ENCODE results near the gene SNAPC3. TPM values are rescaled to one million over a fixed set of nuclear protein-coding genes. Genes with fewer than 3 reads are reported as not detected.

Gene SNAPC3
- polyA plus RNA-seq, 3 donors, result 39.1 to 52.1 (median 45.2) TPM

DNA sequence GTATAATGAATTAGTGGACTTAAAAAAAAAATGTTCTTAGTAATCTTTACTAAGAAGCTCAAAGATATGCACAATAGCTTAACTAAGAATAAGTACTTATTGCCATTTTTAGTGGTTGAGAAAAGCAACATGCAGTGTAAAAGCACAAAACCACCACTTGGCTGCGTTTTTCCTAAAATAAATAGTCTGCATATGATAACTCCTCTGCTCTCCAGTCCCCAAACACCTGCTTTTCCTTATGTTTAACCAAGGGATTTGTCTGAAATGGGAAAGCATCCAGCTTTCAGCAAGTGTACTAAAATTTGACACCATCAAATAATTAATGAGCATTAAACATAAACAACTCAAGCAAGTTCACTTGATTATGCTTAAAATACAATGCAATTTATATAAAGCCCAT is 46.7 kb downstream of the SNAPC3 start:
- DNase-seq (ENCODE audit: extremely low read depth in 1 of 11, low read depth in 9 of 11, low spot score in 4 of 11), result no peak

DNA sequence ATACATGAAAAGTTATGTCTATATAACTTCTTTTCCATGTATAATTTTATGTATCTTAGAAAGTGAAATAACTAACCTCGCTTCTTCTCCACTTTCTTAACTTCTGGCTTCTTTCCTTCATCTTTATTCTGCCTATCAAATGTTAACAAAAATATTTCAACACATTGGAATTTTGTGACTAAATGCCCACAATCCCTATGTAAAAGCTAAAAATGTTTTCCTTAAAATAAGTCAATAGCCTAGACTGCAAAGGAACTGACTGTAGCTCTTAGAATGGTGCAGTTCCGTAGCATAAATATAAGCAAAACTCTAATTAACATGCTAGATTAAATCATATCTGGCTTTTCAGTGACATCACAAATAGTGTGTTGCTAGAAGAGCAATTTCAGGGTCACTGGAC is 47.2 kb downstream of the SNAPC3 start:
- no peak for DNase-seq (ENCODE audit: extremely low read depth in 1 of 11, low read depth in 9 of 11, low spot score in 4 of 11)

DNA sequence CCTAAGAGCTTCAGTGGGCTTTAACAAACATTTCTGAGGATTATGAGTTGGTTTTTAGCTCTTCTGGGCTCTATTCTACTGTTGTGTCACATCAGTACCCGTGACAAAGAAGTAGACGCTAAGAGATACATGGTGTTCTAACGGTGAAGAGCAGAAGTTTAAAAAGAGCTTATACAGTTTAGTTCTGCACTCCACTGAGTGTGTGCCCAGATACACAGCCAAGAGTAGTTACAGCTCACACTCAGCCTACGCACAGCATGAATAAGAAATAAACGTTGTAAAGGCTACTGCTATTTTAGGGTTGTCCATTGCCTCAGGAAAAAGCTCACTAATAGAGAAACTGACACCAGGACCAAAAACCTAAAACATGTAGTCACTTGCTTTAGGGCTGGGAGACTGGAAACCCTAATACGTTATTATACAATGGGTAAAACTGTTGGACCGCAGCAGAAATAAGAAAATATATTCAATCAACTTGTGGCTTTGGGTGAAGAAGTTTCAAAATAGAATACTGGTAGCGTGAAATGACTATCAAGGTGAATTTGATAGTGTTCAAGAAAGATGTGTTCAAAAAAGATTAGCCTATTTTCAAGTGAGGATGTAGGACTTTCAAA is 53.4 kb downstream of the SNAPC3 start:
- DNase-seq (ENCODE audit: extremely low read depth in 1 of 11, low read depth in 9 of 11, low spot score in 4 of 11), result no peak

DNA sequence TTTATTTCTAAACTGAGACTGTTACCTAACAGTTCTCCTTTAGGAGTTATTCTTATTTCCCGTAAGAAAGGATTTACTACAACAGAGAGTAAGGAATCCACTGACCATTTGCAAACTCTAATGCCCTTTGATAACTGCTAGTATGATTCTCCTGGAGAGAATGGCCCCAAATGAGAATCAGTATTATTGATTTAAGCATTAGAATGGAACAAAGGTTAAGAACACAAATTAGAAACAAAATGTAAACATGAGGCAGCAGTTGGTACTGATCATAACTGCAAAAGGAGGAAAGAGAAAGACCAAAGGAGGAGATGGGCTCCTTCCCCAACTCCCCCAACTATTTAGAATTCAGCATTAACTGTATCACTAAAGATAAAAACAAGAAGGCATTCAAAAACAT is 57.4 kb downstream of the SNAPC3 start:
- no peak for DNase-seq (ENCODE audit: extremely low read depth in 1 of 11, low read depth in 9 of 11, low spot score in 4 of 11)

DNA sequence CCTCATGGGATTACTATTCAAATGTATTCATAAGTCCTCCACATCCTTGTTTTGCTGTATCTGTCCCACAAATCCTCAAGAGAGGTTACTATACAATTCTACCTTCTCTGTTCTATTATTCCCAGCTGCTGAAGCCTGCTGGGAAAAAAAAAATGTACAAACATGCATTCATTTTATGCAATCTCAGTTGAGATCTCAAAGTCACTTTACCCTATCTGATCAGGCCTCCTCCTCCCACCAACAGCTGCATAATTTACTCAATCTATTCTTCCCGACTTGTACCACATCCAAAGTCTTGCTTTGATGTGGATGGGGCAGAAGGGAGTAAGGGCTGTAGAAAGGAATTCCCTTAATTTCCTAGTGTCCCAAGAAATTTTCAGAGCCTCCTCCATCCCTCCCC is 59.5 kb downstream of the SNAPC3 start:
- no peak for DNase-seq (ENCODE audit: extremely low read depth in 1 of 11, low read depth in 9 of 11, low spot score in 4 of 11)

DNA sequence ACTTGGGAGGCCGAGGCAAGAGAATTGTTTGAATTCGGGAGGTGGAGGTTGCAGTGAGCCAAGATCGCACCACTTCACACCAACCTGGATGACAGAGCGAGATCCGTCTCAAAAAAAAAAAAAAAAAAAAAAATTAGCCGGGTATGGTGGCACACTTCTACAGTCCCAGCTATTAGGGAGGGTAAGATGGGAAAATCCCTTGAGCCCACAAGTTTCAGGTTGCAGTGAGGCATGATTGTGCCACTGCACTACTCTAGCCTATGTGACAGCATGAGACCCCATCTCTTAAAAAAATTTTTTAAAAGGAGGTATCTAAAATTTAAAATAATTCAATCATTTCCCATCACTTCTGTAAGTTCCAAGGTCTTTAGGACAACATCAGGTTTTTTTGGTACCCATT is 62.1 kb downstream of the SNAPC3 start:
- no peak for DNase-seq (ENCODE audit: extremely low read depth in 1 of 11, low read depth in 9 of 11, low spot score in 4 of 11)

DNA sequence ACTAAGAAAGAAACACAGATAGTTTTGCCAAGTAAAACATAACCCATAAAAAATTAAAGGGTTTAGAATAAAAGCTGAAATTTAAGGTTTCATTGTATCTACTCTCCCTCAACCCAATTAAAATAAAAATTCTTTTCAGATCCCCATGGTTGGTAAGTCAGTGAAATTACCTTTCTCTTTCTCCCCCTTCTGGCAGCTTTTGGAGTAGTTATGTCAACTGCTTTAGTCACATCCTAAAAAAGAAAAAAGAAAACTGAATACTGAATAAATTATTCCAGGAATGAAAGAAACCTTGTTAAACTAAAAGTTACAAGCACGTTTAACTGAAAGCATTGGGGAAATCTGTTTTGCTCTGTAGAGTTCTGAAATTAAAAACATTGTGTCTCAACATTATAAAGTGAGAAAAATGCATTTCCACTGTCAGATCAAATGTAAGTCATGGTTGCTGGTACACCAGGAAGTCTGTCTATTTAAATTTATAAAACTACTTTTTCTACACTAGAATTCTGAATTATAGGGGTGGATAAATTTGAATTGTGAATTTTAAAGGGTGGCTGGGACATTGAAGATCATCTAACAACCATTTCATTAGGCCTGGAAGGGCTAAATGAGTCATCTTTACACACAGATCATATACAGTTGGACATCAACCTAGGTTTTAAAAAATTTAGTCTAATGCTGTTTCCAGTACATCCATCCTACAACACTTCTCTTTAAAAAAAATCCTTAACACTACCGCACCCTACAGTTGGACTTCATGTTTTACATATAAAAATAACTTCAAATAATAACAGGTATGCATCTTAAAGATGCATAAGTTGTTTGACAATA is 63.4 kb downstream of the SNAPC3 start:
- peak in 3 of 11 donors; percentile 8 to 22 (median 9) for DNase-seq (ENCODE audit: extremely low read depth in 1 of 11, low read depth in 9 of 11, low spot score in 4 of 11)

DNA sequence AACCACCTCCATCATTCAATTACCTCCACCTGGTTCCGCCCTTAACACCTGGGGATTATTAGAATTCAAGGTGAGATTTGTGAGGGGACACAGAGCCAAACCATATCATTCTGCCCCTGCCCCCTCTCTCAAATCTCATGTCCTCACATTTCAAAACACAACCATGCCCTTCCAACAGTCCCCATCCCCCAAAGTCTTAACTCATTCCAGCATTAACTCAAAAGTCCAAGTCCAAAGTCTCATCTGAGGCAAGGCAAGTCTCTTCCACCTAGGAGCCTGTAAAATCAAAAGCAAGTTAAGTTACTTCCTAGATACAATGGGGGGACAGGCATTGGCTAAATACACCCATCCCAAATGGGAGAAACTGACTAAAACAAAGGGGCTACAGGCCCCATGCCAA is 69.3 kb downstream of the SNAPC3 start:
- no peak for DNase-seq (ENCODE audit: extremely low read depth in 1 of 11, low read depth in 9 of 11, low spot score in 4 of 11)

DNA sequence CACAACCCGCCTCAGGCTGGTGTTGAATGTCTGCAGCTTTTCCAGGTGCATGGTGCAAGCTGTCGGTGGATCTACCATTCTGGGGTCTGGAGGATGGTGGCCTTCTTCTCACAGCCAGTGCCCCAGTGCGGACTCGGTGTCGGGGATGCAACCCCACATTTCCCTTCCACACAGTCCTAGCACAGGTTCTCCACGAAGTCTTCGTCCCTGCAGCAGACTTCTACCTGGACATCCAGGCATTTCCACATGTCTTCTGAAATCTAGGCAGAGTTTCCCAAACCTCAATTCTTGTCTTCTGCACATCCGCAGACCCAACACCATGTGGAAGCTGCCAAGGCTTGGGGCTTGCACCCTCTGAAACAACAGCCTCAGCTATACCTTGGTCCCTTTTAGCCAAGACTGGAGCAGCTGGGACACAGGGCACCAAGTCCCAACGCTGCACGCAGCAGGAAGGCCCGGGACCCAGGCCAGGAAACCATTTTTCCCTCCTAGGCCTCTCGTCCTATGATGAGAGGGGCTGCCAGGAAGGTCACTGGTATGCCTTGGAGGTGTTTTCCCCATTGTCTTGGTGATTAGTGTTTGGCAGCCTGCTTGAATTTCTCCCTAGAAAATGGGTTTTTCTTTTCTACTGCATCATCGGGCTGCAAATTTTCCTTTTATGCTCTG is 69.9 kb downstream of the SNAPC3 start:
- DNase-seq (ENCODE audit: extremely low read depth in 1 of 11, low read depth in 9 of 11, low spot score in 4 of 11), result no peak

DNA sequence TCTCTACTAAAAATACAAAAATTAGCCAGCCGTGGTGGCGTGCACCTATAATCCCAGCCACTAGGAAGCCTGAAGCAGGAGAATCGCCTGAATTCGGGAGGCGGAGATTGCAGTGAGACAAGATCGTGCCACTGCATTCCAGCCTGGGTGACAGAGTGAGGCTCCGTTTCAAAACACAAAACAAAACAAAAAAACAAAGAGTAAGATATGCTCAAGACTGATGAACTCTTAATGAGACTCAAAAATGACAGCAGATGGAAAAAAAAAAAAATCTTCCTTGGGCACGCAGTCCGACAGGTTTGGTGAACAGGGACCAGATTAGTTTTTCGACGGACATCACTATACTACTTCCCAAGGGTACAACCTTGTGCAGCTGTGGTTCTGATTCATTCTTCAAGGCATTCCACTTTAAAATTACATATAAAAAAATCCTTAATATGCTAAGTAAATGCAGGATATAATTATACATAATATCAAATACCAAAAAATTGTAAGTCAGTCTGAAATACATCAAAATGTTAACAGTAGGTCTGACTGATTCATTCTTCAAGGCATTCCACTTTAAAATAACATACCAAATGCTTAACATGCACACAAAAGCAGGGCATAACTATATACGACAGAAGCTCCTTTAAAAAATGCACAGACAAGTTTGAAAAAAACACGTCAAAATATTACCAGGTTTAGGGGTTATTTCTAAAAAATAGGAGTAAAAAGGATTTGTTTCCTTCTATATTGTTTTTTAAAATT is 75.7 kb downstream of the SNAPC3 start:
- DNase-seq (ENCODE audit: extremely low read depth in 1 of 11, low read depth in 9 of 11, low spot score in 4 of 11), result no peak

DNA sequence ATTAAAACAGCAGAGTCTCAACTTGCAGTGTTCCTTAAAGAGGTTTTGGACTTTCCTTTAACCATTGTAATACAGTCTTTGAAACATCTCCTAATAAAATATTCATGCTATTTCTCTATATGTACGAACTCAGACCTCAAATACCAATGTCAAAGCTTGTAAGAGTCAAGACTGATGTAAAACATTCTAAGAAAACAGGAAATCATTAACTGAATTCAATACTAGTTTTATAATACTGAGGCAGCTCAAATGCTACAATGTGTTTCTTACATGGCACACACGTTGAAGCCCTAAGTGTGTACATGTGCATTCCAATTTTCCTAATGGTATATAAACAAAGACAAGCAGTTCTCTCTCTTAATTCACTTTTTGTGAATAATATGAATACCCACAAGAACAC is 76.5 kb downstream of the SNAPC3 start:
- DNase-seq (ENCODE audit: extremely low read depth in 1 of 11, low read depth in 9 of 11, low spot score in 4 of 11), result no peak

DNA sequence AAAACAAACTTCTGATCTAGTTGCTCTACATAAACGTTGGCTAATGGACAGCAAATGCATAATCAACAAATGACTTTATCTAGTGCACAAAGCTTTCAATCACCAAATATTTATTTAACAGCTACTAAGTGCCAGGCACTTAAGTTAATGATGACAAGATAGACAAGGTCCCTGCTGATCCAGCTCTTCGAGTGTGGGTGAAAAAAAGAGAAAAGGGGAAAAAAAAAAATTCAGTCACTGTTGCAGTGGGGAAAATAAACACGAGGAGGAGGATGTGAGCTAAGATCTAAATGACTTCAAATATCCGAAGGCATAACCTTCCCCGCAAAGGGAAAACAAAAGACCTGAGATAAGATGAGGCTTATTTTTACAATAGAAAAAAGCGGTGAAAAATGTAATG is 78.5 kb downstream of the SNAPC3 start:
- DNase-seq (ENCODE audit: extremely low read depth in 1 of 11, low read depth in 9 of 11, low spot score in 4 of 11), result no peak

DNA sequence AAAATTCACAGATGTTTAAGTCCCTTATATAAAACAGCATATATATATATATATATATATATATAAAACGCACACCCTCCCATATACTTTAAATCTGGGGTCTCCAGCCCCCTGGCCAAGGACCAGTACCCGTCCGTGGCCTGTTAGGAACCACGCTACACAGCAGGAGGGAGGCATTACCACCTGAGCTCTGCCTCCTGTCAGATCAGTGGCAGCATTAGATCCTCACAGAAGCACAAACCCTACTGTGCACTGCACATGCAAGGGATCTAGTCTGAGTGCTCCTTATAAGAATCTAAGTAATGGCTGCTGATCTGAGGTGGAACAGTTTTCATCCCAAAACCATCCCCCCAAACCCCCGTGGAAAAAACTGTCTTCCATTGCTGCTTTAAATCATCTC is 79.1 kb downstream of the SNAPC3 start:
- DNase-seq (ENCODE audit: extremely low read depth in 1 of 11, low read depth in 9 of 11, low spot score in 4 of 11), result no peak

DNA sequence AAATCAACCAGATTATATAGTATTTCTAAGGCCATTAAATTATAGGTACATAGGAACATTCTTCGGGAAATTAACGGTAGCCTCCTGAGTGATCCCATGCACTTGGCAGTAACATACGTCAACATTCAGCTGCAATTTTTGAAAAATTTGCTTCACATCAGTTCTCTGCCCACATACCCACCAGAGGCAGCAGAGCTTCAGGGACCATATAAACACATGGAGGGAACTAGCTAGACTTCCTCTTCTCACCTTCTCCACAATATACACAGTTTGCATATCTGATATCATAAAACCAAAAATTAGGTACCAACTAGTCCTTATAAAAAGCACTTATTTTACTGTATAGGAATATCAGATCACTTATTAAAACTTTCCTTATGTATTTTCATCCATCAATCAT is 83.2 kb downstream of the SNAPC3 start:
- DNase-seq (ENCODE audit: extremely low read depth in 1 of 11, low read depth in 9 of 11, low spot score in 4 of 11), result no peak

DNA sequence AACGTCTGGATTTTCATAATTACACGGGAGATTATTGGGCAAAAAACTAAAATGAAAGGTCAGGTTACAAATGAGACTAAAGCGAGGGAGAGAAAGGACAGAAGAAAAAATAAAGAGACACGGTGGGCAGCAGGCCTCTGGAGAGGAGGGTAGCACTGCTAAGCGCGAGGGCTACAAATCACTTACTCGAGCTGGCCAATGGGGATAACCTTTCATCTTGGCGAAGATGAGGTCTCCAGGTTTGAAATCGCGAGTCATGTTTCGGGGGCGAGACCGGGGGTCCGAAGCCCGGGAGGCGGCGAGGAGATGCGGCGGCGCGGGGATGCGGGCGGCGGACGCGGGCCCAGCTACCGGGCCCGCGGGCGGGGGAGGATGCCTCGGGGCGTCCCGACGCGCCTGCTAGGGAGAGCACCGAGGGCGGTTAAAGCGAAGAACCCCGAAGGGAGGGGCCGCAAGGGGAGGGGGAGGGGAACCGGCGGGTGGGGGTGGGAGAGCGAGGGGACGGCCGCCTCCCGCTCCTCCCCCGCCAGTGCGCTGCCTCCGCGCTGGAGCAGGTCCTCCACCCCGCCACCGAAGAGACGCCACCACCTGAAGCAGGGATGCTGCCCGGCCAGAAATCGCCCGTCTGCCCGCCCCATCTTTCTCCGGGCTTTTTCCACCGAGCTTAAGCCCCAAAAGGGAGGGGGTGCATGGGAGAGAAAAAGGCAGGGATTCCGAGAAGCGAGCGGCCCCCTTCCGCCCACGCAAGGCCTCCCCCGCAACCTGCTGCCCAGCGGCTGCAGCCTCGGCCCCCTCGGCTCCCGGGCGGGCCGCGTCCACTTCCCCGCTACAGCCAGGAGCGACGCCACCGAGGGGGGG is 87.5 kb downstream of the SNAPC3 start:
- peak in 8 of 11 donors; percentile 14 to 42 (median 26) for DNase-seq (ENCODE audit: extremely low read depth in 1 of 11, low read depth in 9 of 11, low spot score in 4 of 11)

DNA sequence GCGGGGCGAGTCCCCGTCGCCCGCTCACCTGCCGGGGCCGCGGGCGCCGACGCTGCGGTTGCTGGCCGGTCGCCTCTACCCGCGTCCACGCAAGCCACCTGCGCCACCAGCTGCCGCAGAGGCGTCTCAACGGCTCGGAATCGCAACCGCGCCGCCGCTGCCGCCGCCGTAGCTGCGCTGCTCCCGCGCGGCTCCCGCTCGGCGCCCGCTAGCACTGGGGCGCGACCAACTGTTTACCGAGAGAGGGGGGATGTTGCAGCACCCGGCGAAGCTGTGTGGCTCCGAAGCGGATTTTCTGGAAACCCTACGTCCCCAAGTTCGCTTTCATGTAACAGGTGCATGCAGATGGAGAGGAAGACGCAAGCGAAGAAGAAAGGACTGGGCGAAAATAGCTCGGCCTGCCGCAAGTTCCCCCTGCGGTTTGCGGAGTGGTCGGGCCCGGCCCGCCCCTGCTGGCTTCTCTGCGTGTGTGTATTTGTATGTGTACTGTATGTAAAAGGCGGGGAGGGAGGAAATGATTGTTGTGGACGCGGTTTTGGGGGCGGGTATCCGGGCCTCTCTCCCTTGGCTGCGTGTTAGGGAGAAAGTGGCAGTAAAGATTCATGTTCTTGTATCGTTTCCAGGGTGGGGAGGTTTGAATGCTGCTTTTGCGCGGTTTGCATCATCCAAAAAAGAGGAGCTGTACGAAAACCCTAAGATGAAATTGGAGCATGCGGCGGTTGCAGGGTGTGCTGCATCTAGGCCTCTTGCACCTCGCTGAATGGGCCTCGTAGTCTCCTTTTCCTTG is 88.3 kb downstream of the SNAPC3 start, which contains the start of gene PSIP1:
PSIP1 (minus strand) TSS at position 182 of the 787 bp plus-strand sequence. CDS start 782 bp downstream, outside the sequence.
- DNase-seq (ENCODE audit: extremely low read depth in 1 of 11, low read depth in 9 of 11, low spot score in 4 of 11), result peak; percentile 71 to 88 (median 80)
